Fibroblast of gingiva (primary cell): ENCODE measurements around the gene BEST1.
"Not testable (repeated sequence)": the region's sequence is repeated elsewhere in the genome, so short reads cannot be mapped to it uniquely, and the experiment has no call there.

Source experiments
- DNase-seq: peaks from one replicate; pipeline ENCODE4 v3.0.0-alpha.2; 2011; ENCODE audit warnings: low read depth

The BEST1 gene

DNA sequence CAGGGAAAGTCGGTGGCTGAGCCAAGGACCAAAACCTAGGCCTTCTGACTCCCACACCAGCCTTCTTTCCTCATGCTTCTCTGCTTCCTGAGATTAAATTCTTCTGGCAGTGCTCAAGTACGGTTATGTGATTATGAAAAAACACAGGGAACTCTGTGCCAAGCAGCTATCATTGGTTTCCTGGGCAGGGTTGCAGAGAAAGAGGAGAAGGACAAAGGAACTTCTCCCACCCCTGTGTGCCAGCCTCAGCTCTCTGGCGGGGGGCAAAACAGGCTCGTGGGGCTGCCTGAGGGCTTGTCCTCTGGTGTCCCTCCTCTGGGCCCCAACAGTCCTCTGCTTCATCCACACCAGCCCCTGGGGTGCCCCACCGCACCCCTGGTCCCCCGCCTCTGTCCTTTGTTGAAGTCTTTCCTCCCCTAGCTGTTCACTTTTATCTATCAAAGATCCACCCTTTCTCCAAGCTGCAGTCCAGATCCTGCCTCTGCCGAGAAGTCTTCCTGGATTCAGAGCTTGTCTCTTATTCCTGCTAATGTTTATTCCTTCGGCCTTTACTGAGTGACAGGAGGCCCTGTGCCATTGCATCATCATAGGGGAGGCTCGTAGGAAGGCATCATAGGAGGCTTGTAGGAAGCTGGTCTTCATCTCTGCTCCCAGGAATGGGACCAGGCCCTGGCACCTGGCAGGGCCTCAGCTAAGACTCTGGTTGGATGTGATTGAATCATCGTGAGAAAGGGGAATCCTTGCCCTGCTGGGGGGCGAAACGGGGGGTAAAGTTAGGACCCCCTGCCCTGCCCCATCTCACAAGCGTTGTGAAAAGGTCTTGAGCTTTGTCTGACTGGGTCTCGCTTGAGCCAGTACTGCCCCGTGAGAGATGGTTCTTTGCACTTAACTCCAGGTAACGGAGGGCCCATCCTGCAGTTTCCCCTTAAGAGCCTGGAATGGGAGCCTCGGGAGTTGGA is 28.8 kb downstream of the BEST1 start:
- DNase-seq, result peak; percentile 82

GRCh38 chr11:61980783-61981541 is 30.8 kb downstream of the BEST1 start:
- no peak for DNase-seq

DNA sequence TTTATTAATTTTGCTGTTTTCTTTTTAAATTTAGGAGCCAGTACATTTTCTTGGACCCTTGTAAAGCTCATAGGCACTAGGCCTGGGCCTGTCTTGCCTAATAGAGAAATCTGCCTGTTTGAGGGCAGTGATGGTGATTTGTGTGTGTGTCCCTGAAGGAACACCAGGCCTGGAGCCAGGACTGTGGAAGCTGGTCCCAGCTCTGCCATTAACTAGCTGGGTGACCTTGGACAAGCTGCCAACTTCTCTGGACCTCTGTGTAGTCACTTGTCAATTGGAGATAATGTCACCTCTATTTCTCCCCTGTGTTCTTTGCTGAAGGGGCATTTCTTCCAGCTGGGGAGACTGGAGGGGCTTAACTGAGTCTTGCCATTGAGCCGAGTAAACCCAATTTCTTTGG is 33.3 kb downstream of the BEST1 start:
- no peak for DNase-seq

DNA sequence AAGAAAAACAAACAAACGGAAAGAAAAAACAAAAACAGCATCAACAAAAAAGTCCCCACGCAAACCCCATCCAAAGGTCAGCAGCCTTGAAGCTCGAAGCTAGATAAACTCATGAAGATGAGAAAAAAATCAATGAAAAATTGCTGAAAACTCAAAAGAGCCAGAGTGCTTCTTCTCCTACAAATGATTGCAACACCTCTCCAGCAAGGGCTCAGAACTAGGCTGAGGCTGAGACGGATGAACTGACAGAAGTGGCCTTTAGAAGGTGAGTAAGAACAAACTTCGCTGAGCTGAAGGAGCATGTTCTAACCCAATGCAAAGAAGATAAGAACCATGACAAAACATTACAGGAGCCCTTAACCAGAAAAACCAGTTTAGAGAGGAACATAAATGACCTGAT is 35.7 kb downstream of the BEST1 start:
- no peak for DNase-seq

- DNase-seq, result no peak
Measured at GRCh38 chr11:61994981-61995380, 44.8 kb downstream of the BEST1 start.

DNA sequence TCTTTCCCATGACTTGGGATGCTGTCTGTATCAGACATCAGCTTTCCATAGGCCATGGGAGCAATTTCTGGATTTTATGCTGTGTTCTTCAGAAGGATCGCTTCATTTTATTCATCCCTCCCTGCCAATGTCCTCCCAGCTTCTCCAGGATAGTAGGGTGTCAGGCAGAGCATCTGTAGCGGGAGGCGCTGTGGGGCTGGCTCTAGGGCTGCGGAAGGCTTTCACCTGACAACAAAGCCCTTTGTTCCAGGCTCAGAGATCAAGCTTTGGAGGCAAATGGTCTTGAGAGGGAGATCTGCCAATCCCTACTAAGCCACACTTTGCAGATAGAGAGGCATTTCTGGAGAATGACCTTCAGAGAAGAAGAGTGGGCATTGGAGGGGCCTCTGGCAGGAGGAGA is 46.8 kb downstream of the BEST1 start:
- no peak for DNase-seq

GRCh38 chr11:61999141-61999975 is 49.2 kb downstream of the BEST1 start:
- DNase-seq, result peak; percentile 14

DNA sequence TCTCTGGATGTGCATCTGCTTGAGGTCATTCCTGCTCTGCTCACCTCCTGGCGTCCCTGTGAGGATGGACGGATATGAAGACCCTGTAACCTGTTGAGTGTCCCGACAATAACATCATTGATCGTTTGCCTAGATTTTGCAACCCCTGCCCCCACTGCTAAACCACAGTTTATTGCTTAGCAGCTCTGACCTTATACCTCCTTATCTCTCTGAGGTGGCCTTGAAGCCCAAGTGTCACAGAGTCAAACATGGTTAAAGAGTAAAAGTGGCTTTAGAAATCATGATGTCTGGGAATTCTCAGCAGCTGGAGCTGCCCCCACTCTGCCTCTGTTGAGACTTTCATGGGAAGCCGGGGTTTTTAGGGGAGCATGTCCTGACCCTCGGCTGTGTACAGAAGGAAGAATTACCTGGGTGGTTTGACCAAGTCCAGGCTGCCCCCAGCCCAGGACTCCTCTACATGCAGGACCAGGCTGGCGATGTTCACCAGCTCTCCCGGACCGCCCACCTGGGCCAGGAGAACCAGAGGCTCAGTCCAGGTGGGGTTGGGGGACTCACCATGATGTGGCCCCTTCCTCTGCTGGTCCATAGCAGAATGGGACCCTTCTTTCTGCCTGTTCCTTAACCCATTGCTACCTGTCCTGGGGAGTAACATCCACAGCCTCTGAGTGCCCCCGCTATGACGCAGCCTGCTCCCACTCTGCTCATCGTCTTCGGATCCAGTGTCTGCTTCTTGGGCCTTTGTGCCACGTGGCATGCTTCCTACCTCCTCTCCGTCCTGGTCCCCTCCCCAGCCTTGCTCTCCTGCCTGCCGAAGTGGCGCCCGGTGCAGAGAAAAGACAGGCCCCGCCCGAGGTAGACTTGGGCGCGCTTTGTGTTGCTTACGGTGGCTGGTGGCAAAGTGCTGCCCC is 50.6 kb downstream of the BEST1 start:
- no peak for DNase-seq

DNA sequence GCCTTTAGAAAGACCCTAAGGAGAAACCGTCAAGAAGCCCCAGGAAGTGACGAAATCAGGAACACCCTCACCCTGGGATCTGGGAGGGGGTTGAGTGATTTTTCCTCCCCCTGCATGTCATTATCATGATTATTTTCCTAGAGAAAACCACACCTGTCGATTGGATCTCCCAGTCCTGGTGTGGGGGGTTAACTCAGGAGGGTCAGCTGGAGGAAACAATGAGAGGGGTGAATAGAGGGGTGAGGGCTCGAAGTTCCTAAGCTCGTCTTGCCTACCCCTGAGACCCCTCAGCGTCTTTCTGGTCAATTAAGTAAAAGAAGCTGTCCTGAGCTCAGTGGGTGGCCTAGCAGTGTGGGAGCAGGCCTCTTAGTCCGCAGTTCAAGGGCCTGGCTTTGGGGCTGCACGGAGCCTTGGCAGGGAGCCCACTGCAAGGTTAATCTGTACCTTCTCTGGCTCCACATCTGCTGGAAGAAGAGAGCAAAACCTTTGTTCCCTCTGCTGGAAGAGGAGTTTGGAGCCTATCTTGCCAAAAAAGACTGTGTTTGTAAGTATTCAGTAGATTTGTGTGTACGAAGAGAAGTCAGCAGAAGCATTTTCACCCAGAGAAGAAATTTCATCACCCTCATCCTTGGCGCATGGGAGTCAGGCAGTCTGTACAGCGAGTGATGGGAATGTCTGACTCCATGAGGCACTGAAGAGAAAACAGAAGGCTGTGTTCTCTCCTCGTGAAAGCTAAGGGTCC is 51.5 kb downstream of the BEST1 start:
- peak; percentile 23 for DNase-seq

GRCh38 chr11:62002283-62002682 is 52.1 kb downstream of the BEST1 start:
- DNase-seq, result not testable (repeated sequence)

DNA sequence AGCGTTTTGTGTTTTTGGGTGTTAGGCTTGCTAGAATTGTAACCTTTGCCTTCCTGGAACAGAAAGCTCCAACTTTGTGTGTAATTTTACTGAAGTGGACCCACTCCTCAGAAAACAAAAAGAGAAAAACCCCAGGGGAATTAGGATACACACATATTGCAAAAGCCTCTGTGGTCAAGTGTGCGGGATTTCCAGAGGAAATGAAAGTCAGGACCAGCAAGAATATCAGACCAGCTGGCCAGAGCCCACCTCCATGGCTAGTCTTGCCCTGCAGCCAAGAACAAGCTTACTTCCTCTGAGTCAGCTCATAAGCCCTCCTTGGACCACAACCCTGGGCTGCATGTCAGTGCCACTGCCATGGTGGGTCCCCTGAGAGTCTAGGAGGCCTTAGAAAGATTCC is 54.3 kb downstream of the BEST1 start:
- peak; percentile 91 for DNase-seq

DNA sequence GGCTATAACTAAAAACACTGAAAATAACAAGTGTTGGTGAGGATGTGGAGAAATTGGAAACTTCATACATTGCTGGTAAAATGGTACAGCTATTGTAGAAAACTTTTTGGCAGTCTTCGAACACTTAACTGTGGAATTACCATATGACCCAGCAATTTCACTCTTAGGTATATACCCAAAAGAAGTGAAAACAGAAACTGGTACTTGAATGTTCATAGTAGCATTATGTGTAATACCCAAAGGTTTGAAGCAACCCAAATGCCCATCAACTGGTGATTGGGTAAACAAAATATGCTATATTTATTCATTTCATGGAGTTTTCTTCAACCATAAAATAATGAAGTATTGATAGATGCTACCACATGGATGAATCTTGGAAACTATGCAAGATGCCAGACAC is 58.0 kb downstream of the BEST1 start:
- DNase-seq, result no peak

GRCh38 chr11:62010935-62011528 is 60.9 kb downstream of the BEST1 start:
- no peak for DNase-seq

- no peak for DNase-seq
Measured at GRCh38 chr11:62011881-62012280, 61.7 kb downstream of the BEST1 start.

- DNase-seq, result peak; percentile 37
Measured at GRCh38 chr11:62012451-62012831, 62.3 kb downstream of the BEST1 start.

GRCh38 chr11:62012832-62013461 is 62.8 kb downstream of the BEST1 start:
- DNase-seq, result peak; percentile 24
